Panc1 (cell line): ENCODE results near the gene CDK14.

ENCODE experiments used
- POLR2AphosphoS5 ChIP-seq: IDR thresholded peaks from 2 replicates; pipeline ENCODE4 v1.6.1; 2012; ENCODE audit warnings: mild to moderate bottlenecking, low read depth, low read length, moderate library complexity
- TCF7L2 ChIP-seq: IDR thresholded peaks from 2 replicates; pipeline ENCODE4 v1.6.1; 2011; ENCODE audit warnings: mild to moderate bottlenecking, low read depth, low read length, inconsistent platforms
- TF ChIP-seq, protein P1 (sequence below): fragments of 450-650 bp; IDR thresholded peaks from 2 replicates; pipeline ENCODE4 v1.5.1; 2017; ENCODE audit warnings: mild to moderate bottlenecking

- TF ChIP-seq, protein P1, sequence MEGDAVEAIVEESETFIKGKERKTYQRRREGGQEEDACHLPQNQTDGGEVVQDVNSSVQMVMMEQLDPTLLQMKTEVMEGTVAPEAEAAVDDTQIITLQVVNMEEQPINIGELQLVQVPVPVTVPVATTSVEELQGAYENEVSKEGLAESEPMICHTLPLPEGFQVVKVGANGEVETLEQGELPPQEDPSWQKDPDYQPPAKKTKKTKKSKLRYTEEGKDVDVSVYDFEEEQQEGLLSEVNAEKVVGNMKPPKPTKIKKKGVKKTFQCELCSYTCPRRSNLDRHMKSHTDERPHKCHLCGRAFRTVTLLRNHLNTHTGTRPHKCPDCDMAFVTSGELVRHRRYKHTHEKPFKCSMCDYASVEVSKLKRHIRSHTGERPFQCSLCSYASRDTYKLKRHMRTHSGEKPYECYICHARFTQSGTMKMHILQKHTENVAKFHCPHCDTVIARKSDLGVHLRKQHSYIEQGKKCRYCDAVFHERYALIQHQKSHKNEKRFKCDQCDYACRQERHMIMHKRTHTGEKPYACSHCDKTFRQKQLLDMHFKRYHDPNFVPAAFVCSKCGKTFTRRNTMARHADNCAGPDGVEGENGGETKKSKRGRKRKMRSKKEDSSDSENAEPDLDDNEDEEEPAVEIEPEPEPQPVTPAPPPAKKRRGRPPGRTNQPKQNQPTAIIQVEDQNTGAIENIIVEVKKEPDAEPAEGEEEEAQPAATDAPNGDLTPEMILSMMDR, result no peak
- no peak for TF ChIP-seq POLR2AphosphoS5
- no peak for TF ChIP-seq TCF7L2
Observed at GRCh38 chr7:90961037-90961725, 365.1 kb downstream of the CDK14 start.
